ENCODE measurements around the gene COL23A1. TPM values are rescaled to one million over a fixed set of nuclear protein-coding genes. Genes with fewer than 3 reads are reported as not detected.

COL23A1 gene
- total RNA-seq, 1 experiment from 2014 or later, result 18.0 TPM

- Histone ChIP-seq H3K36me3 (replicated peaks; ENCODE audit: control insufficient read depth, insufficient read depth, low read length) (no peaks in the 10 kb centered on the region), H3K27me3 (ENCODE audit: control insufficient read depth, insufficient read depth, low read length) (no peaks in the 10 kb centered on the region), H3K4me3 (ENCODE audit: insufficient read depth, low read depth, low read length) (no peak overlapping the region)
- DNase-seq, result no peak
Observed at GRCh38 chr5:178278358-178279023, 311.7 kb downstream of the COL23A1 start.

DNA sequence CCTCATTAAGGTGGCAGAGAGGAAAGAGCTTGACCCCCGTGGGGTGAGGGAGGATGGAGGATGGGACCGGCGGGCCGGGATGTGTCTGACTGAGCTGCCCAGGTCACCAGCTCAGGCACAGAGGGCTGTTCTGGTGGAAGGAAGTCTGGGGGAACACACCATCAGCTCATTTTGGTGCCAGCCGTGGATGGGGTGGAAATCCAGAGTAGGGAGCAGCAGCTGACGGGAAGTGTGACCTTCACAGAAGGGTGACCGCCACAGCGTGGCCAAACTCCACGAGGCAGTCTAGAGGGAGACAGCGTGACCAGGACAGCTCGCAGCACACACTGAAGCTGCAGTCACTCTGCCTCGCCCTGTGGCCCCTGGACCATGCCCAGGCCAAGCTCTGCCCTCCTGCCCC lies 312.3 kb downstream of the COL23A1 start:
- no peak for DNase-seq
- no peak overlapping the region for H3K4me3 ChIP-seq (ENCODE audit: insufficient read depth, low read depth, low read length)

GRCh38 chr5:178277346-178277745 lies 312.8 kb downstream of the COL23A1 start:
- no peak for DNase-seq
- H3K4me3 ChIP-seq (ENCODE audit: insufficient read depth, low read depth, low read length), result no peak overlapping the region
- no peaks in the 10 kb centered on the region for H3K36me3 ChIP-seq (replicated peaks; ENCODE audit: control insufficient read depth, insufficient read depth, low read length)
- no peaks in the 10 kb centered on the region for H3K27me3 ChIP-seq (ENCODE audit: control insufficient read depth, insufficient read depth, low read length)

More for the DNA sequence above, 312.3 kb downstream of the COL23A1 start:
- Histone ChIP-seq H3K36me3 (replicated peaks; ENCODE audit: control insufficient read depth, insufficient read depth, low read length) (no peaks in the 10 kb centered on the region), H3K27me3 (ENCODE audit: control insufficient read depth, insufficient read depth, low read length) (no peaks in the 10 kb centered on the region)

GRCh38 chr5:178274781-178275537 lies 315.2 kb downstream of the COL23A1 start:
- no peak for DNase-seq
- H3K36me3 ChIP-seq (replicated peaks; ENCODE audit: control insufficient read depth, insufficient read depth, low read length), result no peaks in the 10 kb centered on the region
- no peak overlapping the region for H3K4me3 ChIP-seq (ENCODE audit: insufficient read depth, low read depth, low read length)
- no peaks in the 10 kb centered on the region for H3K27me3 ChIP-seq (ENCODE audit: control insufficient read depth, insufficient read depth, low read length)

DNA sequence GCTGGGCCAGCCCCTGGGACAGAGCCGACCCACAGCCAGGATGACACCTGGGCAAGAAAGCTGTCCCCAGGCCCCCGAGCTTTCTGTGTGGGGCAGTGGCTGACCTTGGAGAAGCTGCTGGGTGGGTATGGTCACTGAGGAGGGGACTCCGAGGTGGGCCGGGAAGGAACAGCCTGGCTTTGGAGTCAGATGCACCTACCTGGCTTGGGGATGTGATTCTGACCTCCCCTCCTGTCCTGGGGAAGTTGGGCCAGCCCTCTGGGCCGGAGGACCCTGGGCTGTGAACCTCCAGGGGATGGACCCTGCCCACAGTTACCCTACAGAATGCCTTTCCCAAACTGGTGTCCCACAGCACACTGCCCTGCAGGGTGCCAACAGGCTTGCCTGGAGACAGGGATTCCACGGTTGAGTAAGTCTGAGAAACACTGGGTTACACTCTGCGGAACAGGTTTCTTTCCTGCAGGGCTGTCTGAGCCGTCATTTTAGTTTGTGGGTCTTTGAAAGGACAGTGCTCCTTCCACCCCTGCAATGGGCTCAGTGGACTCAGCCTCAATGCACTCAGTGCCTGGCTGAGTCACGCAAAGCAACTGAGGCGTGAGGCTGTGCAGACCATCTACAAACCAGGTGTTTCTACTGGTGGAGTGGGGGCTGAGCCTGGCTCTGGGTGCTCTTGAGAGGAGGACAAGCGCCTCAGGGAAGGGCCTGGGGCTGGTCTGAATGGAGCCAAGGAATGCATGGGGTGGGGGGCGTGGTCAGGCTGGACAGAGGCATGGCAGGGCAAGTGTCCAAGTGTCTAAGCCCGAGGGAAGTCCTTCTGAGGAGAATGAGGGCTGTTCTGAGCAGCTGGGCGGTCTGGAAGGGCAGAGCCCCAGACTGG lies 316.3 kb downstream of the COL23A1 start:
- H3K27me3 ChIP-seq (ENCODE audit: control insufficient read depth, insufficient read depth, low read length), result no peaks in the 10 kb centered on the region
- DNase-seq, result no peak
- no peak overlapping the region for H3K4me3 ChIP-seq (ENCODE audit: insufficient read depth, low read depth, low read length)
- no peaks in the 10 kb centered on the region for H3K36me3 ChIP-seq (replicated peaks; ENCODE audit: control insufficient read depth, insufficient read depth, low read length)

DNA sequence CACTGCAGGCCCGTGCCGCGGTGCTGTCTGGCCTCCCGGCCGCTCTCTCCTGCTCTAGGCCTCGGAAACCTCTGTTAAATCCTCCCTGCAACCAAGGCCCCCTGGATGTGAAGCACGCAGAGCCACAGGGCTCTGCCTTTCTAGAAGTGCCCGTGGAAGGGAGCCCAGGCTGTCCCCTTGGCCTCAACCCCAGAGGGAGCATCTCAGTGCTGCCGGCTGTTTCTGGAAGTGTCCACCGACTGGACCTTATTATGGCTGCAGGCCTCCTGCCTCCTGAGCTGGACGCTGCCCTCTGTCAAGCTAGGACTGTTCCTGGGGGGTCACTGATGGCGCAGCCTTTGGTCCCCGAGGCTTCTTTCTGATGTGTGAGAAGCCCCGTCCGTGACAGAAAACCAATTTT lies 317.2 kb downstream of the COL23A1 start:
- DNase-seq, result no peak
- H3K4me3 ChIP-seq (ENCODE audit: insufficient read depth, low read depth, low read length), result no peak overlapping the region
- H3K36me3 ChIP-seq (replicated peaks; ENCODE audit: control insufficient read depth, insufficient read depth, low read length), result no peaks in the 10 kb centered on the region

DNA sequence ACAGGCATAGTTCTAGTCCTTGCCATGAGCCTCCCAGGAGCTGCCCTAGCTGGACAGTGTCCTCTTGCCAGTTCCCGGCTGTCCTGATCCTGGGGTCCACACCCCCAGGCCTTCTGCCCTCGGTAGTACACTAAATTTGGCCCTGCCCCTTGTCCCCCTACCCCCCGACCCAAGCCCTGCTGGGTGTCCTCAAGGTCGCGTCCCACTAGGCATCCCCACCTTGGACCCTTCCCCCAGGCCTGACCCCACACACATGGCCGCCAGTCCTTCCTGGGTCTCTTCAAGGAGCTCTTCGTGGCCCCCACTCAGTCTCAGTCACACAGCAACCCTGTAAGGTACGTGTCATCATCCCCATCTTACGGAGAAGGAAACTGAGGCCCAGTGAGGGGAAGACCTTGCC lies 317.6 kb downstream of the COL23A1 start:
- Histone ChIP-seq H3K27me3 (ENCODE audit: control insufficient read depth, insufficient read depth, low read length) (no peaks in the 10 kb centered on the region), H3K4me3 (ENCODE audit: insufficient read depth, low read depth, low read length) (no peak overlapping the region), H3K36me3 (replicated peaks; ENCODE audit: control insufficient read depth, insufficient read depth, low read length) (no peaks in the 10 kb centered on the region)
- DNase-seq, result no peak

More for the DNA sequence above, 317.2 kb downstream of the COL23A1 start:
- no peaks in the 10 kb centered on the region for H3K27me3 ChIP-seq (ENCODE audit: control insufficient read depth, insufficient read depth, low read length)

GRCh38 chr5:178271726-178272479 lies 318.3 kb downstream of the COL23A1 start:
- no peak overlapping the region for H3K4me3 ChIP-seq (ENCODE audit: insufficient read depth, low read depth, low read length)
- DNase-seq, result no peak
- no peaks in the 10 kb centered on the region for H3K27me3 ChIP-seq (ENCODE audit: control insufficient read depth, insufficient read depth, low read length)
- H3K36me3 ChIP-seq (replicated peaks; ENCODE audit: control insufficient read depth, insufficient read depth, low read length), result no peaks in the 10 kb centered on the region

GRCh38 chr5:178271231-178271630 lies 319.0 kb downstream of the COL23A1 start:
- H3K4me3 ChIP-seq (ENCODE audit: insufficient read depth, low read depth, low read length), result no peak overlapping the region
- H3K36me3 ChIP-seq (replicated peaks; ENCODE audit: control insufficient read depth, insufficient read depth, low read length), result no peaks in the 10 kb centered on the region
- no peak for DNase-seq
- no peaks in the 10 kb centered on the region for H3K27me3 ChIP-seq (ENCODE audit: control insufficient read depth, insufficient read depth, low read length)

- Histone ChIP-seq H3K4me3 (ENCODE audit: insufficient read depth, low read depth, low read length) (no peak overlapping the region), H3K36me3 (replicated peaks; ENCODE audit: control insufficient read depth, insufficient read depth, low read length) (no peaks in the 10 kb centered on the region), H3K27me3 (ENCODE audit: control insufficient read depth, insufficient read depth, low read length) (no peaks in the 10 kb centered on the region)
- DNase-seq, result no peak
Observed at GRCh38 chr5:178269499-178269898, 320.7 kb downstream of the COL23A1 start.

- Histone ChIP-seq H3K27me3 (ENCODE audit: control insufficient read depth, insufficient read depth, low read length) (no peaks in the 10 kb centered on the region), H3K4me3 (ENCODE audit: insufficient read depth, low read depth, low read length) (no peak overlapping the region), H3K36me3 (replicated peaks; ENCODE audit: control insufficient read depth, insufficient read depth, low read length) (no peaks in the 10 kb centered on the region)
- DNase-seq, result no peak
Observed at GRCh38 chr5:178267876-178268275, 322.3 kb downstream of the COL23A1 start.

DNA sequence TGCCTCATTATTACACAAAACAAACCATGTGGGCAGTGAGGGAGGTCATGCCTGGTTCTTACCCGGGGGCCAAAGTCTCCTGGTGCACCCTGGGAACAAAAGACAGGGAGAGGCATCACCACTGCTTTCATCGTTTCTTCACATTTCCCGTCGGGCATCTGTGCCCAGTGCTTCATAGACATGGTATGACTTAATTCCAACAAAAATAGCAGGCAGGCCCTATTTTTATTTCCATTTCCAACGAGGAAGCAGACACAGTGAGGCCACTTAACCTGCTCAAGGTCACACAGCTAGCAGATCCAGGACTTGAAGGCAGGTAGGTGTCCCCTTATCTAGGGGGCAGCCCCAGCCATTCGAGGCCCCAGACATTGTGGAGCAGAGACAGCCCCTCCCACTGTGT lies 322.9 kb downstream of the COL23A1 start:
- H3K36me3 ChIP-seq (replicated peaks; ENCODE audit: control insufficient read depth, insufficient read depth, low read length), result no peaks in the 10 kb centered on the region
- no peaks in the 10 kb centered on the region for H3K27me3 ChIP-seq (ENCODE audit: control insufficient read depth, insufficient read depth, low read length)
- DNase-seq, result no peak
- H3K4me3 ChIP-seq (ENCODE audit: insufficient read depth, low read depth, low read length), result no peak overlapping the region

DNA sequence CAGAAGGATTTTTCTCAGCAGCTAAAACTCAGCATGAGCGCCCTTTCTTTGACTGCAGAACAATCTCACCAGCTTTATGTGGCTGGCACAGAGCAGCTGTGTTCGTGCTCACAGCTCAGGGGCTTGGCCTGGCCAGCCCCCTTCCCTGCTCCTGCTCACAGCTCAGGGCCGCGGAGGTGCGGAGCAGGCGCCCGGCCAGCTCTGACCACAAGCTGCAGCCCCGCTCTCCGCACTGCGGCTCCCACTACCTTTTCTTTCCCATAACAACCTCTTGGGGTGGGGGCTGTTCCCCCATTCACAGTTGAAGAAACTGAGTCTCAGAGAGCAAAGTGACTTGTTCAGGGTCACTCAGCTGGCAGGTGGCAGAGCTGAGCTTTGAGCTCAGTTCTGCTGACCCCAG lies 323.6 kb downstream of the COL23A1 start:
- H3K4me3 ChIP-seq (ENCODE audit: insufficient read depth, low read depth, low read length), result no peak overlapping the region
- H3K36me3 ChIP-seq (replicated peaks; ENCODE audit: control insufficient read depth, insufficient read depth, low read length), result no peaks in the 10 kb centered on the region
- no peak for DNase-seq
- H3K27me3 ChIP-seq (ENCODE audit: control insufficient read depth, insufficient read depth, low read length), result no peaks in the 10 kb centered on the region

GRCh38 chr5:178265746-178266145 lies 324.4 kb downstream of the COL23A1 start:
- H3K4me3 ChIP-seq (ENCODE audit: insufficient read depth, low read depth, low read length), result no peak overlapping the region
- no peaks in the 10 kb centered on the region for H3K27me3 ChIP-seq (ENCODE audit: control insufficient read depth, insufficient read depth, low read length)
- no peak for DNase-seq
- no peaks in the 10 kb centered on the region for H3K36me3 ChIP-seq (replicated peaks; ENCODE audit: control insufficient read depth, insufficient read depth, low read length)
